ENCODE data around the gene CTRB1.
A peak's percentile ranks its signal among the peaks of the same experiment; 100 is the strongest.
"Not testable (repeated sequence)": the region's sequence is repeated elsewhere in the genome, so short reads cannot be mapped to it uniquely, and the experiment has no call there.

Gene CTRB1

GRCh38 chr16:75196836-75197235, 22.0 kb upstream of the CTRB1 start:
- TF ChIP-seq, protein P1, sequence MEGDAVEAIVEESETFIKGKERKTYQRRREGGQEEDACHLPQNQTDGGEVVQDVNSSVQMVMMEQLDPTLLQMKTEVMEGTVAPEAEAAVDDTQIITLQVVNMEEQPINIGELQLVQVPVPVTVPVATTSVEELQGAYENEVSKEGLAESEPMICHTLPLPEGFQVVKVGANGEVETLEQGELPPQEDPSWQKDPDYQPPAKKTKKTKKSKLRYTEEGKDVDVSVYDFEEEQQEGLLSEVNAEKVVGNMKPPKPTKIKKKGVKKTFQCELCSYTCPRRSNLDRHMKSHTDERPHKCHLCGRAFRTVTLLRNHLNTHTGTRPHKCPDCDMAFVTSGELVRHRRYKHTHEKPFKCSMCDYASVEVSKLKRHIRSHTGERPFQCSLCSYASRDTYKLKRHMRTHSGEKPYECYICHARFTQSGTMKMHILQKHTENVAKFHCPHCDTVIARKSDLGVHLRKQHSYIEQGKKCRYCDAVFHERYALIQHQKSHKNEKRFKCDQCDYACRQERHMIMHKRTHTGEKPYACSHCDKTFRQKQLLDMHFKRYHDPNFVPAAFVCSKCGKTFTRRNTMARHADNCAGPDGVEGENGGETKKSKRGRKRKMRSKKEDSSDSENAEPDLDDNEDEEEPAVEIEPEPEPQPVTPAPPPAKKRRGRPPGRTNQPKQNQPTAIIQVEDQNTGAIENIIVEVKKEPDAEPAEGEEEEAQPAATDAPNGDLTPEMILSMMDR (conservative IDR thresholded peaks at IDR 0.05; ENCODE audit: low read depth, low read length): no peak
- DNase-seq (ENCODE audit: low read depth): no peak
- H3K4me3 ChIP-seq (ENCODE audit: low read length): no peak overlapping the region

DNA sequence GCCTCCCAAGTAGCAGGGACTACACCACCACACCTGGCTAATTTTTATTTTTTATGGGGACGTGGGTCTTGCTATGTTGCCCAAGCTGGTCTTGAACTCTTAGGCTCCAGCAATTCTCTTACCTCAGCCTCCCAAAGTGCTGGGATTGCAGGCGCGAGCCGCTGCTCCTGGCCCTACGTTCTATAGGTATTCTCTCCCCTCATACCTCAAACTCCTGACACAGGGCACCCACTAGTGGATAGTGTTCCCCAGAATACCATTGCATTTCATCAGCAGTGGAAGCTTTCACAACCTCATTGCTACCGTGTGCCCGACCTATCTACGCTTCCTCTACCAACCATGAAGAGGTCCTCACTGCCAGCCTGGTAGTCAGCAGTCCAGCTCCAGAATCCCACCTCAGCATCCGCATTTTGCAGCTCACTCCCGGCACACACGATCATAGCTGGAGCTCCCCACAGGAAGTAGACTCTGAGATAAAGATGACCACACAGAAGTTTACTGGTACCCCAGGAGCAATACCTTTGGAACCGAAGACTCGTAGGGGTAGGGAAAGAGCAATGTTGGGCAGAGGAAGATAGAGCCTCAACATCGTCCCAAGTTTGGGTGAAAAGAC, 21.2 kb upstream of the CTRB1 start:
- TF ChIP-seq, protein P1 (conservative IDR thresholded peaks at IDR 0.05; ENCODE audit: low read depth, low read length): no peak
- no peak for DNase-seq (ENCODE audit: low read depth)
- H3K4me3 ChIP-seq (ENCODE audit: low read length): no peak overlapping the region

DNA sequence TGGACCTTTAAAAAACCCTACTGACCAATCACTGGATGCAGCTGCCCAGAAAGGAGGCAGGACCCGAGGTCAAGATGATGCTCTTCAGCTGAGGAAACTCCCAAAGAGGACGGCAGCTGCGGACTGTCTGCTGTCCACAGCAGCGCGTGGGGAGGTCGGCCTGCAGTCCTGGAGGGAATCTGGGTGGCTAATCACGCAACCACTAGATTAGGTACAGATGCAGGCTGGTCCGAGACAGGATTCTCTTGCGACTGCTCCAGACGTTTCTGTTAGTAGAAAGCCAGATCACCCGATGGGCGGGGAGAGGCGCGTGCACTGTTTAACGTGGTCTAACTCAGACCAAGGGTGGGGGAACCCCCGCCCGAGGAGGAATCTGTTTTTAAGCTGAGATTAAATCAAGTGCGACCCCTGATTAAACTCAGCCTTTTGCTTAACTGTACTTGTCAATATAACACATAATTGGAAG, 20.6 kb upstream of the CTRB1 start:
- H3K4me3 ChIP-seq (ENCODE audit: low read length): peak overlapping the region; percentile 10
- TF ChIP-seq, protein P1 (conservative IDR thresholded peaks at IDR 0.05; ENCODE audit: low read depth, low read length): no peak
- DNase-seq (ENCODE audit: low read depth): no peak

- TF ChIP-seq, protein P1 (conservative IDR thresholded peaks at IDR 0.05; ENCODE audit: low read depth, low read length): no peak
- no peak for DNase-seq (ENCODE audit: low read depth)
- no peak overlapping the region for H3K4me3 ChIP-seq (ENCODE audit: low read length)
Measured at GRCh38 chr16:75202069-75202590, 16.7 kb upstream of the CTRB1 start.

DNA sequence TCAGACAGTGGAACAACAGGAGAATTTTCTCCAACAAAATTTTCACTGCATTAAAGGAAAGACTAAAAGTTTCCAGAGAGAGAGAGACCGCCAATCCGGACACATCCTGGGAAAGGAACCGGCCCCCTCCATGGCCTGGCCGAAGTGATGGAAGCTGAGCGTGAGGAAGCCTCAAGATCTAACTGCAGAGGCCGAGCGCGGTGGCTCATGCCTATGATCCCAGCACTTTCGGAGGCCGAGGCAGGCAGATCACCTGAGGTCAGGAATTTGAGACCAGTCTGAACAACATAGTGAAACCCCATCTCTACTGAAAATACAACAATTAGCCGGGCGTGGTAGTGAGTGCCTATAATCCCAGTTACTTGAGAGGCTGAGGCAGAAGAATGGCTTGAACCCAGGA, 15.7 kb upstream of the CTRB1 start:
- TF ChIP-seq, protein P1 (conservative IDR thresholded peaks at IDR 0.05; ENCODE audit: low read depth, low read length): no peak
- no peak for DNase-seq (ENCODE audit: low read depth)
- no peak overlapping the region for H3K4me3 ChIP-seq (ENCODE audit: low read length)

DNA sequence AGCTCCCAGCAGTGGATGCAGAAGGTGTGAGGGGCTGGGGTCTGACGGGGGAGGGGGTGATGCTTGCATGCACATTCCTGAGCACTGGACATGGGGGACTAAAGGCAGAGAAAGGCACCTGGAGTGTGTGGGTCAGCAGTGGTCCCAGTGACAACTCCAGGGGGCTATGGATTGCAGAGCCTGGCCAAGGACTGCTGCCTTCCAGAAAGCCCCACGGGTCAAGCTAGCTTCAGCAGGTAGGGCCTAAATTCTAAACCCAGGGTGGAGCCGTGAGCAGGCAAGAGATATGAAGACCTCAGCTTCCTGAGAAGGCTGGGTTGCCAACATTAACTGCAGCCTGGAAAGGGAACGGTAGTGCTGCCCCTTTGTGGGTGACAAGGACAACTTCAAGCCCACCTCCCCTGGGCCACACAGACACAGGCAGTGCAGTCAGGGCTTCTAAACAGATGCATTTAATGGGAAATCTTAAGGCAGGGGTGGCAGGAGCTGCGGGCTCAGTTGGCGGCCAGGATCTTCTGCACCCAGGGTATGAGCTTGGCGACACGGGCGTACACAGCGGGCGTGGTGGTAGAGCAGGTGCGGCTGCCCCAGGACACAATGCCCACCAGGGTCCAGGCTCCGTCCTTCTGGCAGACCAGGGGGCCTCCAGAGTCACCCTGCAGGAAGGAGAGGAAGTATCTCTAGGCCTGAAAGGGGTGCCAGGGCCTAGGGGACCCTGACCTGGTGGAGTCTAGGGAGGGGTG, 14.9 kb upstream of the CTRB1 start:
- H3K4me3 ChIP-seq (ENCODE audit: low read length): no peak overlapping the region
- DNase-seq (ENCODE audit: low read depth): no peak
- TF ChIP-seq, protein P1 (conservative IDR thresholded peaks at IDR 0.05; ENCODE audit: low read depth, low read length): no peak

DNA sequence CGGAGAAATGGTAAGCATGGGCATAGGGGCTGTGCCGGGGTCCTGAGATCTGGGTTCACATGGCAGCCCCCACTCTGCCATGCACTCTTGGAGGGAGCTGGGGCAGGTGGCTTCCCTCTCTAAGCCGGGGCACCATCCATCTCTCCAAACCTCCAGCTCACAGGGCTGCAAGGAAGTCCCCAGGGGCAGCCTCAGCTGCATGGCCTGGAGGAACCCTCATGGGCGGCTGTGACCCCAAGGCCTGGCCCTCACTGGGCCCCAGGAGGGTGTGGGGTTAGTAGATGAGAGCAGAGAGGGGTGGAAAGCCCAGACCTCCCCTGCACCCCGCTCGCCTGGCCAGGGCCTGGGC, 14.4 kb upstream of the CTRB1 start:
- H3K4me3 ChIP-seq (ENCODE audit: low read length): no peak overlapping the region
- TF ChIP-seq, protein P1 (conservative IDR thresholded peaks at IDR 0.05; ENCODE audit: low read depth, low read length): no peak
- DNase-seq (ENCODE audit: low read depth): no peak

DNA sequence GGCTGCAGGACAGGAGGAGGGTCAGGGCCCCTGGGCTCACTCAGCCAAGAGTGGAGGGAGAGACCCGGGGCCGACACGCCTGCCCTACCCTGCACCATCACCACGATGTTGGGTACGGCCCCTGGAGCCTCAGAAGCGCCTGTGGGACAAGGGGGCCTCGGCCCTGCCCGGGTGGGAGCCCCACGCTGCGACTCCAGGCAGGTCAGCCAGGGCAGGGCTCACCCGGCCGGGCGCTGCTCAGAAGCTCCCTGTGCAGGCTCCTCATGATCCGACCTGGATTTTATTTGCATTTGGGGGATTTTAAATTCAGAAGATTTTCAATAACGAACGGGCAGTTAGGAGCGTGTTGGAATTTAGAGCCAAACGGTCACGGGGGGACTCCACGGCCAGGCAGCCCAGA, 13.9 kb upstream of the CTRB1 start:
- not testable (repeated sequence) for H3K4me3 ChIP-seq (ENCODE audit: low read length); DNase-seq (ENCODE audit: low read depth)

GRCh38 chr16:75205438-75205837, 13.3 kb upstream of the CTRB1 start:
- not testable (repeated sequence) for DNase-seq (ENCODE audit: low read depth)

More at GRCh38 chr16:75205438-75205837, 13.3 kb upstream of the CTRB1 start:
- not testable (repeated sequence) for H3K4me3 ChIP-seq (ENCODE audit: low read length)

All from retinal pigment epithelial cell (primary cell).